Measurements from ENCODE around the gene ITPK1.

- TF ChIP-seq CTCF (IDR thresholded peaks at IDR 0.05) (no peak), POLR2A (IDR thresholded peaks at IDR 0.05) (no peak), POLR2AphosphoS5 (IDR thresholded peaks at IDR 0.05) (no peak)
Observed at GRCh38 chr14:92960706-92961566, 154.8 kb downstream of the ITPK1 start.

Measured in breast epithelium (tissue), 3 donors.